ENCODE measurements around the gene MRPS15.
A peak's percentile ranks its signal among the peaks of the same experiment; 100 is the strongest.

MRPS15 gene

DNA sequence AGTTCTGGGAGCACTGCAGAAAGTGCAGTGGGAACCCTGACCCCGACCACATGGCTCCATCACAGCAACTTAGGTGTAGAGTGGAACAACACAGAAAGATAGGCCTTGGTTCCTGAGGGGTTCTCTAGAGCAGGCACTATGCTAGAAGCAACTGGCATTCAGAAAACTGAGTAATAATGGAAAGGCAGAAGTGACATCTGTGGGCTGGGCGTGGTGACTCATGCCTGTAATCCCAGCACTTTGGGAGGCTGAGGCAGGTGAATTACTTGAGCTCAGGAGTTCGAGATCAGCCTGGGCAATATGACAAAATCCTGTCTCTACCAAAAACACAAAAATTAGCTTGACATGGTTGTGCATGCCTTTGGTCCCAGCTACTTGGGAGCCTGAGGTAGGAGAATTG, 5.3 kb downstream of the MRPS15 start:
- DNase-seq (ENCODE audit: low spot score) = no peak

DNA sequence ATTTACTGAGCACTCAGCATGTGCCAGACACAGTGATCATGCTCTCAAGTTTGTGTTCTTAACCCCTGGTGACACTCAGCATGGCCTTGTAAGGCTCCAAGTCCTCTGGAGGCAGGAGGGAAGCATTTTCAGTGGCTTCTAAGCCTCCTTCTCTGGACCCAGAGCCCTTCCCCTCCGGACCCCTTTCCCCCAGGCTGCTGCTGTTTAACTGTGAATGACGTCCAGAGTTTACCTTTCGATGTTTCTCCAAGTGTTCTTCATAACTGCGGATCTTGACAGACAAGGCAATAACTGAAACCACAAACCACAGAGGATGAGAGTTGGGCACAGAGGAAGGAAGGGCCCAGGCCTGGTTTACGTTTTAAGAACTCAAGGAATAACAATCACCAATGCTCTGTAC, 6.5 kb downstream of the MRPS15 start:
- DNase-seq (ENCODE audit: low spot score) = no peak

DNA sequence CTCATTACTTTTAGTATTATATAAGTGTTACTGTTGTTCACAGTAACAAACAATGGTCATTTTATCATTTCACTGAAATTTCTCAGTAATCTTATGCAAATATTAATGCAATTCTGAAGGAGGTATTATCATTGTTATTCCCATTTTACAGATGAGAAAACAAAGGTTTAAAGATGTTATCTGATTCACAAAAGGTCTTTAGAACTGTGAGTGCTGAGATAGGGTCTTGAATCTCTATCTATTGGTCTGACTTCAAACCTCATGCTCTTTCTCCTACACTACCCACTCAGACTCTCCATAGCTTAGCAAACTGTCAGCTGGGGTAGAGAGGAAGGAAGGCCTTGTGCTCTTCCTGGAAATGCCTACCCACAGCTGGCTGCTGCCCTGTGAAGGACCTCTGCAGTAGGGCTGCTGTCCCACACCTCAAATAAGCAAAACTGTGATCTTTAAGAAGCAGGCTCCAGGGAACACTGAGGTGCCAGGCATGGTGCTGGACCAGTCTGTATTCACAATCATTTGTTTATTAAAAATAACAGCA, 7.7 kb downstream of the MRPS15 start:
- DNase-seq (ENCODE audit: low spot score) = no peak

DNA sequence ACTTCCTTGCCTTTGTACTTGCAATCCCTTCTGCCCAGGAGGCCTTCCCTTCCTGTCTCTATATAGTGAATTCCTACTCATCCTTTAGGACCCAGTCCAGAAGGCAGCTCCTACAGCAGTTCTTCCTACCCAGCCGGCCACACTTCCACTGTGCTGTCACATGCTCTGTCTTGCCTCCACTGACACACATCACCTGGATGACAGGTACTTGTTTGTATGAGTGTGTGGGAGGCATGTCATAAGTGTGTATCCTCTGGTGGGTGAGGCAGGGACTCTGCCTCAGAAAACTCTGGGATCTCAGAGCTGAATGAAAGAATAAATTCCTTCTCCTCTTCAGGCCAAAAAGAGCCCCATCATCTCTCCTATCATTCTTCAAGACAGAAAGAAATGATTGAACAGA, 8.8 kb downstream of the MRPS15 start:
- peak; percentile 43 for DNase-seq (ENCODE audit: low spot score)

DNA sequence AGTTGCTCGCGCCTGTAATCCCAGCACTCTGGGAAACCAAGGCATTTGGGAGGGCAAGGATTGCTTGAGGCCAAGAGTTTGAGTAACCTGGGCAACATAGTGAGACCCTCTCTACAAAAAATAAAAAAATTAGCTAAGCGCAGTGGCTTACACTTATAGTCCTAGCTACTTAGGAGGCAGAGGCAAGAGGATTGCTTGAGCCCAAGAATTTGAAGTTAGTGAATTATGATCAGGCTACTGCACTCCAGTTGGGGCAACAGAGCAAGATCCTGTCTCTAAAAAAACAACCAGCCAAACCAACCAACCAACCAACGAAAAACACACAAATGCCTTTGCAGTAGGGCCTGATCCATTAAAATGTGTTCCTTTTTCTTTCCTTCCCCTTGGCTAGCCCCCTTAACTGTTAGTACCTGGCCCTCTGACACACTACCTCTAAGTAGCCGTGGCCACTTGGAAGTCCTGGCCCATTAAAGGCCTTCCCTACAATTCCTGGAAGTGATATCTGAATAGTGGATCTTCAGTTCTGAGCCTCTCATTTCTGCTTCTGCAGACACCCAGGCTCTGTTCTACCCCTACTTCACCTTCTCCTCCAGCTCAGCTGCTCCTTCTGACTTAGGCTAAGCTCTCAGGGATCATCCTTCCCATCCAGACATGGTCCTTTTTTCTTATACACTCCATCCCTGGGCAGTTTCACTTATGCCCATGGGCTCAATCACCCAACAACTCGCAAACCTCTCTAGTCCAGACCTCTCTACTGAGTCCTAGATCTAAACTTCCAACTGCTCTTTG, 10.4 kb downstream of the MRPS15 start:
- DNase-seq (ENCODE audit: low spot score) = no peak

DNA sequence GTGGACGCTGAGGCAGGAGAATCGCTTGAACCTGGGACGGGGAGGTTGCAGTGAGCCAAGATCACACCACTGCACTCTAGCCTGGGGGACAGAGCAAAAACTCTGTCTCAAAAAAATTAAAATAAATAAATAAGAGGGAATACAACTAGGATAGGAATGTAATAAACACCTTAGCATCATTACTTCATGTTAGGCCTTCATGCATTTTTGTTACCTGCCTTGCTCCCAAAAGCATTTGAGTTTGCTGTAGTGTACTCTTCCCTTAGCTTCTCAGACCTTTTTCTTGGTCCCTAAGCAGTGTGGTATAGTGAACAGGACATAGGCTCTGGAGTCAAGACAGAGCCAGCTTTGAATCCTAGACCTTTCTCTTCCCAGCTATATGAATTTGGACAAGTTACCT, 11.1 kb downstream of the MRPS15 start:
- no peak for DNase-seq (ENCODE audit: low spot score)

DNA sequence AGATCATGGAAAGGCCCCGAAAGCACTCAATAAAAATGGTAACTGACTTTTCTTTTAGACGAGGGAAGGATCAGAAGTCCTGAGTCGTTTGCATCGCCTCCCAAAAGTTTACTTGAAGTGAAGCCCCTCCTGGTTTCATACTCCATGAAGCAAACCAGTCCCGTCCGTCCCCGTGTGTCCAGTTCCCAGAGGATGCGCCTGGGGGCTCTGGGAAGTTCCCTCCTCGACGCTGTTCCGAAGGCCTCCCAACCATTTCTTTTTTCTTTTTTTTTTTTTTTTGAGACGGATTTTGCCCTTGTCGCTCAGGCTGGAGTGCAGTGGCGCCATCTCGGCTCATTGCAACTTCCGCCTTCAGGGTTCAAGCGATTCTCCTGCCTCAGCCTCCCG, 13.3 kb downstream of the MRPS15 start:
- no peak for DNase-seq (ENCODE audit: low spot score)

DNA sequence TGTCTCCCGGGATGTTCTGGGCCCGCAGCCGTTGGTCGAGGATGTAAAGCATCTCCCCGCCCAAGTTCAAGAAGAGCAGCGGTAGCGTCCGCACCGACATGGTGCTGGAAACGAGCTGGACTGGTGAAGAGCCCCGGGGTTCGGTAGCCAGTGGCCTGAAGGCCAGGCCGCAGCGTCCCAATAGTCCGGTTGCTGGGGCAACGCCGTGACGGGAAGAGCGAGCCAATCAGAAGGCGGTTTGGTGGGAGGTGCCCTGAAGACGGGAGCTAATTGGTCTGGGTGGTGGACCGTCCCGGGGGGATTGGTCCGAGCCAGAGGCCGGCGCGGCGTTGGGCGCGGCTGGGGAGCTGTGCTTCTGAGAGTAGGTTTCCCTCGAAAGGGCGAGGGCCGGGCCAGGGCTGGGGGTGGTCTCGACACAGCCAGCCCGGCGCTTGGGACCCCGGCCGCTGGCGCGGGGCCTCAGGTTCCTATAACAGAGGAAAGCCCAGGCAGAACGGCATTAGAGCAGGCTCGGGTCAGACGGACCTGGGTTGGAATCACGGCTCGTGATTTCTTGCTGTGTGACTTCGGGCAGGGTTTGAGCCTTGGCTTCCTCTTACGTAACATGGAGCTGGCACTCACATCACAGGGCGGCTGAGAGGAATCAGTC, 13.8 kb downstream of the MRPS15 start, which contains the start of gene OSCP1:
Gene OSCP1 (minus strand): TSS at position 182 of the 649 bp plus-strand sequence. CDS start 82 bp downstream, at position 100.
- peak; percentile 94 for DNase-seq (ENCODE audit: low spot score)

DNA sequence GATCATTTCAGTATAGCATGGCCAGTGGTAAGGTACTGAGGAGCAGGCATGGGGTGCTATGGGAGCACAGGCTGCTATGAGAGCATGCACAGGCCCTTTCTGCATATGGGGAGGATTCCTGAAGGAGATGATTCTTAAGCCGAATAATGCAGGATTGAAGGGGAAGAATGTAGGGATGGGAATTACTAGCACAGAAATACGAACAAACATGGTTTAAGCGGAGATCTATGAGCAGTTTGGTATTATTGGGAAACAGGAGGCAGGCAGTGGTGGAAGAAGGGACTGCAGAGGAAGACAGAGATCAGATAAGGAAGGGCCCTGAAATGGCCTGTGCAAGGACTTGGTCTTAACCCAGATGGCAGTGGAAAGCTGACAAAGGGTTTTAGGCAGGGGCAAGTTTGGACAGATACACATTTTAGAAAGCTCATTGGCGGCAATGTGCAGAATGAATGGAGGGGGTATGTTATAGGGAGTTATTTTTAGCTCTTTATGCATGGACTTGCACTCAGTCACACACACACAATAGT, 15.6 kb downstream of the MRPS15 start:
- no peak for DNase-seq (ENCODE audit: low spot score)

DNA sequence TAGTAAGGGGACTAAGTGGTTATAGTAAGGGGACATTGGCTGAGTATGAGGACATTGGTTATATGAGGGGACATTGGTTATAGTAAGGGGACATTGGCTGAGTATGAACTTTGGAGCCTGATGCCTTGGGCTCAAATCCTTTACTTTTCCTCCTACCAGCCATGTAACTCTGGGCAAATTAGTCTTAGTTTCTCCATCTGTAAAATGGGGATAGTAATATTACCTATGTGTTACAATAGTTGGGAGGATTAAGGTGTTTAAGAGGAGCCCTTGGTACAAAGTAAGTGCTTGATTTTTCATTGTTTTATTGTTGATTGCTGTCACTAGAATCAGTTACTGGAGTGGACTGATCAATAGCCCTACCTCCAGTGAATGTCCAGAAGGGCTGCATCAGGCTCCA, 16.7 kb downstream of the MRPS15 start:
- no peak for DNase-seq (ENCODE audit: low spot score)

DNA sequence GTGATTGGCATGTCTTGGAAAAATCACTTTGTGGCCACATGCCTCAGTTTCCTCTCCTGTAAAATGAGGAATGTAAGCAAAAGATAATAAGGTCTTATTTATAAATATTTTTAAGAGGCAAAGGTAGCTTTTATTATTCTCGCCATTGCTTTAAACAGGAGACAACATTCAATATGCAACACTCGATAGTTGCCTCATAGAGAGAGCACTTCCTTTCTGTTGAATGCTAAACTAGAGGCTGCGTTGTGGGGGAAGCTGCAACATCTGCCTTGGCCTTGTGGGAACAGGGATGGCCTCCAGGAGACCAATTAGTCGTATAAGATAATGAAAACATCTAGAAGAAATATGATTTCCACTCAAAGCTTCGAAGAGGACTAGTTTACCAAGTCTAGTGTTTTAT, 17.4 kb downstream of the MRPS15 start:
- DNase-seq (ENCODE audit: low spot score) = no peak

DNA sequence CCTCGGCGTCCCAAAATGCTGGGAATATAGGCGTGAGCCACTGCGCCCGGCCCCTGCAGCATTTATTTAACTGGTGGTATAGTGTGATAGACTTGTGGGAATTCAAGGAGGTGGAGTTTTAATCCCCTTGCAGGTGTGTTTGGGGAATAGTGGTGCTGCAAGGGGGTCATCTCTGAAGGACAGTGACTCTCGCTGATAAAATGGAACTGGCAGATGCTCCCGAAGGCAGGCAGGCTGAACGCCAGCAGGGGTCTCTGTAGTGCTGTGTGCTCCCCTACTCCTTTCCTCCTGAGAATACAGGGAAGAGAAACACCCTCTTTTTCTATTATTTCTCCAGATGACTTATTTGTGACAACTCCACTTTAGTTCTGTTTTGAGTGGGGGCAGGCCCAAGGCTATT, 17.9 kb downstream of the MRPS15 start:
- DNase-seq (ENCODE audit: low spot score) = no peak

DNA sequence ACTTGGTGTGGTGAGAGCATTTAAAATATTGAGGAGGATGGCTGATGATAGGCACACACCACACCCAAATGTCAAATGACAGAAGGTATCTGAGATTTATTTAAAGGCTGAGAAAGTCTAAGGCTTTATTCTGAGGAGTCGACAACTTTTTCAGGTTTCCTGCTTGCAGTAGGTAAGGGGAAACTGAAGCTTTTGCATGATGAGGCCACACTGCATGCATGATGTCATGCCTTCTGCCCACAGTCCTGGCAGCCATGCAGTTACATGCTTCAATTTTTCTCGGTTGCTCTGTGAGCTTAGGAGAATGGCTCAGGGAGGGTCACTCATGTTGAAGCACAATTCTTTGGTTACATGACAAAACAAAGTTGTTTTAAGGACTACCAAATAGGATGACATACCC, 20.9 kb downstream of the MRPS15 start:
- DNase-seq (ENCODE audit: low spot score) = no peak

DNA sequence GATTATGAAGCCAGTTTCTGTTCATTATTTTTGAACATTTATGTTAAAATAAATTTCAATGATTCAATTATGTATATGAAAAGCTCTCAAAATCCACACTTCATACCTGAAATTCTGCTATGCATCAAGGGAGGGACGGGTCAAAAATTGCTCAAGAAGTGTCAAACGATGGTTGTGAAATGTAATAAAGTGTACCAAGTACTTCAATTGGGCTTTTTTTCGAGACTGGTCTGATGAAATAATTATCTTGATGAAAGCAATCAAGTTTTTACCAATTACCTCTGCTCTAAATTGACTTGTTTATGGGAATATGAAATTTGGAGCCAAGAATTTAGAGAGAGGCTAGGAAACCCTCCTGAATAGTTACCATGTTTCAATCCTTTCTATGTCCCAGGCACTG, 21.8 kb downstream of the MRPS15 start:
- DNase-seq (ENCODE audit: low spot score) = no peak

DNA sequence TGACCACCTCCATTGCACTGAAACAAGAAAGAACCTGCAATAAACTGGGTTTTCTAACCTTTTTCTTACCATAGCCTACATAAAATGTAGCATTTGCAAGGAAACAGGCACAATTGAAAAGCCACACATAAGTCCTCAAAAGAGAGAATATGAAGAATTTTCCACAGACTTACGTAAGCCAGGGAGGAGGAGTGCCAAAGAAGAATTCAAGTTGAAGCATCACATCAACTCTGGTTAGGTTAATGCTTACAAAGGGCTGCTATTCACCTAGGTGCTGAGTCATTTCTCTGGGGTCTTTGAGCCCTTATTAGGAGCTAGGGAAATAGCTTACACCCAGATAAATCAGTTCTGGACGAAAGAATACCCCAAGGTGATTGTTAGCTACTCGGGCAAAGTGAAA, 23.5 kb downstream of the MRPS15 start:
- DNase-seq (ENCODE audit: low spot score) = no peak

DNA sequence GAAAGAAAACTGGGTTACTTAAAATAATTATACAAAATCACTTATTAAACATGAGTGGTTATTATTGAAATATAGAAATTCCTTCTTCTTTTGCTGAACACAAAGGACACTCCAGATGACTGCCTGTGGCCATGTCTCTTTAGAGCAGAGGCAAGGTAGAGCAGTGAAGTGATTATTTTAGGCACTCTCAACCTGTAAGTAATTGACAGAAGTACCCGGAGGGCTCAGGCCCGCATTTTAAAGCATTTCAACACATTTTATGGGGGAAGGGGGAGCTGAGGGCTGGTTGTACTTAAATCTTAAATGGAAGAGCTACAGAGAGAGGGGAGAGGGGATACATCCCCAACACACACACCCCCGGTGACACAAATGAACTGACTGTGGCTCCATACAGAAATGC, 24.1 kb downstream of the MRPS15 start:
- no peak for DNase-seq (ENCODE audit: low spot score)

DNA sequence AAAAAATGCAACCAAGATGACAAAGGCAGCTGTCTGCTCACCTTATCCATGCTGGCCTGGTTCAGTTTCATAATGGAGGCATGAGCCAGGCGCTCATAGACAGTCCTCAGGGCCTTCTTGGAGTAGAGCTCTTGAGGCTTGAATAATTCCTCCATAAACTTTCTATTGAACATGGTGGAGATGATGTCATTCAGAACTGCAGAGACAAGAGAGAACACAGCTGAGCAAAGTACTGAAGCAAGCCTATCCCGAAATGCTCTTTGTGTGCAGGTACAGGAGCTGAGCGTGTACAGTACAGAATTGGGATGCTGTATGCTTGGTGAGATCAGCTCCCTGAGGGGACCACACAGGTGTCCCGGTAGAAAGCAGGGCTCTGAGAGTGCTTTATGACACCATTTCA, 25.5 kb downstream of the MRPS15 start:
- DNase-seq (ENCODE audit: low spot score) = no peak

DNA sequence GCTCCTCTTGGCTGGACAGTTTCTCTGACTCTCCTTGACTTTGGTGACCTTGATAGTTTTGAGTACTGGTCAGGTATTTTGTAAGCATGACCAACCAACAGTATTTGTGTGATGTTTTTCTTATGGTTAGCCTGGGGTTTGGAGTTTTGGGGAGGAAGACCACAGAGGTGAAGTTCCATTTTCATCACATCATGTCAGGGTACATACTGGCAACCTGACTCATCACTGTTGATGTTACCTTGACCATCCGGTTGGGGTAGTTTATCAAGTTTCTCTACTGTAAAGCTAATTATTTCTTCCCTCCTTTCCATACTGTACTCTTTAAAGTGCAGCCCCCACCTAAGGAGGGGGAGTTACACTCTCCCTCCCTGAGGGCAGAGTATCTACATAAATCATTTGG, 27.4 kb downstream of the MRPS15 start:
- DNase-seq (ENCODE audit: low spot score) = no peak

DNA sequence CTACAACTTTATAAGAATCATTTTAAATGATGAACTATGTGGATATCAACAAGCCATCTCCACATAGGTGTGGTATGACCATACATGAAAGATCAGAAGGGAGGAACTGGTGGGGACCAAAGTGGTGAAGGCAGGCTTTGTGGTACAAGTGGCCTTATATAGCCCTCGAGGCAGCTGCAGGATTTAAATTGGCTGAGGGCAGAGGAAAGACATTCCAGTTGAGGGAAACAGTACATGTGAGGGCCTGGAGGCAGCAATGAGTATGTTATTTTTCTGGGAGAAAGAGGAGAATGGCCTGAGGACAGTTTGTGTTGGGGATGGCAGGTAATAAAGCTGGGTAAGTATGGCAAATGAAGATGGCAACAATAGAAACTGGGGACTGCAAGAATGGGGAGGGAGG, 31.1 kb downstream of the MRPS15 start:
- no peak for DNase-seq (ENCODE audit: low spot score)

DNA sequence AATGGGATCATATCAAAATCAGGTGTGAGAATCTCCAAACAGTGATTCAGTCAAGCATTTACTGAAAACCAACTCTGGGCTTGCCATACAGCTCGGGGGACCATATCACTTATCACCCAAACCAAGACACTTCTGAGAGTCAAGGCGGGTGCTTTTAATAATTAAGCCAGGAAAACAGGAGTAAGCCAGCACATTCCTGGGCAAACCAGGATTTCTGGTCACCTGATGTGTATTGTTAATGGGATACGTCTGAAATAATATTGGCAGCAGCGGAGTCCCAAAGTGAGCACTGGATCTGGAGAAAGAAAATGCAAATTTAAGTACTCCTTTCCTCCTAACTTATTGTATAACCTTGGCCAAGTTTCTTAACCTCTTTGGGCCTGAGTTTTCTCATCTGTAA, 31.6 kb downstream of the MRPS15 start:
- DNase-seq (ENCODE audit: low spot score) = no peak

DNA sequence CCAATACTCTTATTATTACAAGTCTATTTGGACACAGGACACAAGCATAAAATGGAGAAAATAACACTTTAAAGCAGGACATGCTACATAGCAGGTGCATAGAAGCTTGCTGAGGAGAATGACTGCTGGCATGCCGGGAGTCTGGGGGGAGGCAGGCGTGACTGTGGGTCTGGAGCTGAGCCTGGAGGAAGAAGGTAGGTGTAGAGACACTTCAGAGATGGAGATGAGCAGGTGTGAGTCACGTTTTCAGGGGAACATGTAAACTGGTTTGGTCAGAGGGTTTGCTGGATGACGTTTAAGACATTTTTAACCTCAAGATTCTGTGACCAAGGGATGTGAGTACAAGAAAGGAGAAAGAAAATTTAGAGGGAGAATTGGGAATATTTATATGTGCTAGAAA, 38.4 kb downstream of the MRPS15 start:
- no peak for DNase-seq (ENCODE audit: low spot score)

DNA sequence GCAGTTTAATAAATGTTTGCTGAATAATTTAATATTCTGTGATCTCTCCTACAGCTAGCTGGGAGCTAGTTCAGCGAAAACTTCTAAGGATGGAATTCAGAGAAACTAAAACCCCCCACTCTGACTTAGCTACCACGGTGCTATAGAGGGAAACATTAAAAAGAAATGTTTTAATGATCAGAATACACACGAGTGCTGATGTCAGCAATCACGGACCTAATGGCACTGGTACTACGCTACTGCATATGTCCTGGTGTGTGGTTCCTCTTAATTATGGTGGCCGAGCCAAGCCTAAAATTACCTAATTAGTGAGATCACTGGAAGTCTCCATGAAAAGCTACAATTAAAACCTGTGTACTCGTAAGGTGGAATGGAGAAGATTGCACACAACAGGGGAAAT, 42.5 kb downstream of the MRPS15 start:
- DNase-seq (ENCODE audit: low spot score) = no peak

DNA sequence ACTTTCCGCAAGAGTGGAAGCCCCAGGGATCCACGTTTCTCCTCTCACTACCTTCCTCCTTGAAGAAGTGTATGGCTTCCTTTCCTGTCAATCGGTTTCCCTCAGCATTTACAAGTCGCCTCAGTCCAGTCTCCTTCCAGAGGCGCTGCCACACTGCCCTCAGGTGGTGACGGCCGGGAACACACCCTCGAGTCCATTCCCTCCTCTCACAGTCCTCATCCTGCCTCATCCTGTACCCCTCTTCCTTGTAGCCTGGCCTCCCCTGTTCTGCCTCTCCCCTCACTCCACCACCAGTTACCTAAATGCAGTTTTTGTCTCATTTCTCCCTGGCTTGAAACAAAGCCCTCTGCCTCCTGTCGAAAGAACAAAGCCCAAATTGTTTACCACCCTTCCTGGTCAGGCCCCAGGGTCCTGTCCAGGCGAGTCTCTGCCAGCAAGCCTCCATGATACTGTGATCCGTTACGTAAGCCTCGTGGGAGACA, 43.3 kb downstream of the MRPS15 start:
- DNase-seq (ENCODE audit: low spot score) = peak; percentile 75
